ENCODE measurements around the gene SLC22A15. TPM values are rescaled to one million over a fixed set of nuclear protein-coding genes. Genes with fewer than 3 reads are reported as not detected.
"Not testable (repeated sequence)": the region's sequence is repeated elsewhere in the genome, so short reads cannot be mapped to it uniquely, and the experiment has no call there.

Gene SLC22A15
- total RNA-seq, 2 donors from 2014 or later, result 8.3 to 15.6 TPM

DNA sequence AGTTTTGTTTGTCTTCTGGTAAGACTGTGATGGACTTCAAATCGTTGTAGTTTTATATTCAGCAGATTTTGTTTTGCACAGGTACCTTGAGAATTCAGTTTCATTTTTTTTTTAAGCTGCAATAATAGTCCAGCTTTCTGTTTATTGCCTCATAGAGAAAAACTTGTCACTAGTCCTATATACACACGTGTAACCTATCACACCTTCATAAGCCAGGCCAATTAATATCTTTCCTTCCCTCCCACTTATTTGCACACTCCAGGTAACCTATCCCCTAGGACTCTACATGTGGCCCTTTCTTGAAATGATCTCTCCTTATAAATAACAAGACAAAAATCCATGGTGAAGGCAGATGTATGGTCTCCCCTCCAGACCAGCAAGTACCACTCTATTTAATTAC, 62.4 kb downstream of the SLC22A15 start:
- H3K9me3 ChIP-seq (ENCODE audit: control insufficient read depth, low read length), result peaks cover 25% of the 10 kb centered on the region

GRCh38 chr1:116044071-116044470, 67.8 kb downstream of the SLC22A15 start:
- H3K27ac Mint-ChIP-seq, result no peak overlapping the region
- no peaks in the 10 kb centered on the region for H3K27me3 ChIP-seq (ENCODE audit: control insufficient read depth, insufficient read depth, low read length, poor library complexity, severe bottlenecking)
- peaks cover 57% of the 10 kb centered on the region for H3K9me3 Mint-ChIP-seq
- WGBS, 2 experiments (ENCODE audit: insufficient coverage in 1 of 2, insufficient read length in 1 of 2), result 93% methylated on average over 3 of the region's 4 CpGs; no CpG with 5 or more reads in 1 of the 2 experiments
- H3K36me3 Mint-ChIP-seq (ENCODE audit: low read depth), result peaks cover 88% of the 10 kb centered on the region
- H3K9ac ChIP-seq (ENCODE audit: extremely low read depth, low read length, poor library complexity, severe bottlenecking), result no peak overlapping the region
- no peaks in the 10 kb centered on the region for H3K27me3 Mint-ChIP-seq (ENCODE audit: insufficient read depth)
- H3K4me3 Mint-ChIP-seq, result no peak overlapping the region
- H3K9me3 ChIP-seq (ENCODE audit: control insufficient read depth, low read length), result peaks cover 79% of the 10 kb centered on the region
- no peak overlapping the region for H3K27ac ChIP-seq (ENCODE audit: low read depth, low read length)
- peak overlapping the region; percentile 64 for H3K4me3 ChIP-seq (ENCODE audit: low read length)
- no peaks in the 10 kb centered on the region for H3K4me1 Mint-ChIP-seq
- DNase-seq, result no peak
- no peaks in the 10 kb centered on the region for H3K4me1 ChIP-seq (ENCODE audit: control insufficient read depth, insufficient read depth, low read length)
- TF ChIP-seq, protein P1, sequence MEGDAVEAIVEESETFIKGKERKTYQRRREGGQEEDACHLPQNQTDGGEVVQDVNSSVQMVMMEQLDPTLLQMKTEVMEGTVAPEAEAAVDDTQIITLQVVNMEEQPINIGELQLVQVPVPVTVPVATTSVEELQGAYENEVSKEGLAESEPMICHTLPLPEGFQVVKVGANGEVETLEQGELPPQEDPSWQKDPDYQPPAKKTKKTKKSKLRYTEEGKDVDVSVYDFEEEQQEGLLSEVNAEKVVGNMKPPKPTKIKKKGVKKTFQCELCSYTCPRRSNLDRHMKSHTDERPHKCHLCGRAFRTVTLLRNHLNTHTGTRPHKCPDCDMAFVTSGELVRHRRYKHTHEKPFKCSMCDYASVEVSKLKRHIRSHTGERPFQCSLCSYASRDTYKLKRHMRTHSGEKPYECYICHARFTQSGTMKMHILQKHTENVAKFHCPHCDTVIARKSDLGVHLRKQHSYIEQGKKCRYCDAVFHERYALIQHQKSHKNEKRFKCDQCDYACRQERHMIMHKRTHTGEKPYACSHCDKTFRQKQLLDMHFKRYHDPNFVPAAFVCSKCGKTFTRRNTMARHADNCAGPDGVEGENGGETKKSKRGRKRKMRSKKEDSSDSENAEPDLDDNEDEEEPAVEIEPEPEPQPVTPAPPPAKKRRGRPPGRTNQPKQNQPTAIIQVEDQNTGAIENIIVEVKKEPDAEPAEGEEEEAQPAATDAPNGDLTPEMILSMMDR (conservative IDR thresholded peaks at IDR 0.05), result no peak
- H3K36me3 ChIP-seq (ENCODE audit: control insufficient read depth, insufficient read depth, low read length), result peaks cover 88% of the 10 kb centered on the region

More for the DNA sequence above, 62.4 kb downstream of the SLC22A15 start:
- Histone ChIP-seq H3K27me3 (ENCODE audit: control insufficient read depth, insufficient read depth, low read length, poor library complexity, severe bottlenecking) (no peaks in the 10 kb centered on the region), H3K4me3 (ENCODE audit: low read length) (no peak overlapping the region), H3K36me3 (ENCODE audit: control insufficient read depth, insufficient read depth, low read length) (peaks cover 92% of the 10 kb centered on the region), H3K27ac (ENCODE audit: low read depth, low read length) (no peak overlapping the region), H3K9ac (ENCODE audit: extremely low read depth, low read length, poor library complexity, severe bottlenecking) (no peak overlapping the region), H3K4me1 (ENCODE audit: control insufficient read depth, insufficient read depth, low read length) (no peaks in the 10 kb centered on the region)
- 88 to 93% methylated on average over 1 of the region's 2 CpGs for WGBS, 2 experiments (ENCODE audit: insufficient coverage in 1 of 2, insufficient read length in 1 of 2)
- no peak for DNase-seq
- no peak overlapping the region for H3K27ac Mint-ChIP-seq
- no peak overlapping the region for H3K4me3 Mint-ChIP-seq
- H3K9me3 Mint-ChIP-seq, result peaks cover 15% of the 10 kb centered on the region
- H3K27me3 Mint-ChIP-seq (ENCODE audit: insufficient read depth), result no peaks in the 10 kb centered on the region
- H3K36me3 Mint-ChIP-seq (ENCODE audit: low read depth), result peaks cover 78% of the 10 kb centered on the region
- H3K4me1 Mint-ChIP-seq, result no peaks in the 10 kb centered on the region
- TF ChIP-seq, protein P1 (conservative IDR thresholded peaks at IDR 0.05), result no peak

- H3K4me3 Mint-ChIP-seq, H3K27ac Mint-ChIP-seq: not testable (repeated sequence)
- peaks cover 91% of the 10 kb centered on the region for H3K36me3 Mint-ChIP-seq (ENCODE audit: low read depth)
These were observed 70.6 kb downstream of the SLC22A15 start for GRCh38 chr1:116046933-116047332.

DNA sequence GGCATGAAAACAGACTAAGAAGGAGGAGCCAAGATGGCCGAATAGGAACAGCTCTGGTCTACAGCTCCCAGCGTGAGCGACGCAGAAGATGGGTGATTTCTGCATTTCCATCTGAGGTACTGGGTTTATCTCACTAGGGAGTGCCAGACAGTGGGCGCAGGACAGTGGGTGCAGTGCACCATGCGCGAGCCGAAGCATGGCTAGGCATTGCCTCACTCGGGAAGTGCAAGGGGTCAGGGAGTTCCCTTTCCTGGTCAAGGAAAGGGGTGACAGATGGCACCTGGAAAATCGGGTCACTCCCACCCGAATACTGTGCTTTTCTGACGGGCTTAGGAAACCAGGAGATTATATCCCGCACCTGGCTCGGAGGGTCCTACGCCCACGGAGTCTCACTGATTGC, 75.6 kb downstream of the SLC22A15 start:
- Histone ChIP-seq H3K4me3 (ENCODE audit: low read length) (peak overlapping the region; percentile 78), H3K9me3 (ENCODE audit: control insufficient read depth, low read length) (peaks cover 50% of the 10 kb centered on the region), H3K36me3 (ENCODE audit: control insufficient read depth, insufficient read depth, low read length) (peaks cover 18% of the 10 kb centered on the region)
- H3K27ac ChIP-seq (ENCODE audit: low read depth, low read length); H3K27ac Mint-ChIP-seq; H3K4me3 Mint-ChIP-seq; H3K4me1 Mint-ChIP-seq; H3K9ac ChIP-seq (ENCODE audit: extremely low read depth, low read length, poor library complexity, severe bottlenecking); H3K27me3 ChIP-seq (ENCODE audit: control insufficient read depth, insufficient read depth, low read length, poor library complexity, severe bottlenecking); H3K27me3 Mint-ChIP-seq (ENCODE audit: insufficient read depth); H3K4me1 ChIP-seq (ENCODE audit: control insufficient read depth, insufficient read depth, low read length); DNase-seq: not testable (repeated sequence)
- WGBS, 2 experiments (ENCODE audit: insufficient coverage in 1 of 2, insufficient read length in 1 of 2), result 95% methylated on average over 16 of the region's 16 CpGs; no CpG with 5 or more reads in 1 of the 2 experiments
- Mint-ChIP-seq H3K9me3 (peaks cover 76% of the 10 kb centered on the region), H3K36me3 (ENCODE audit: low read depth) (peaks cover 52% of the 10 kb centered on the region)

More at GRCh38 chr1:116046933-116047332, 70.6 kb downstream of the SLC22A15 start:
- not testable (repeated sequence) for H3K27ac ChIP-seq (ENCODE audit: low read depth, low read length); DNase-seq; H3K27me3 ChIP-seq (ENCODE audit: control insufficient read depth, insufficient read depth, low read length, poor library complexity, severe bottlenecking); H3K4me1 Mint-ChIP-seq; H3K4me1 ChIP-seq (ENCODE audit: control insufficient read depth, insufficient read depth, low read length); H3K27me3 Mint-ChIP-seq (ENCODE audit: insufficient read depth); H3K9ac ChIP-seq (ENCODE audit: extremely low read depth, low read length, poor library complexity, severe bottlenecking)
- 81 to 94% methylated on average over 5 to 8 of the region's 8 CpGs for WGBS, 2 experiments (ENCODE audit: insufficient coverage in 1 of 2, insufficient read length in 1 of 2)
- peaks cover 100% of the 10 kb centered on the region for H3K9me3 ChIP-seq (ENCODE audit: control insufficient read depth, low read length)
- peaks cover 85% of the 10 kb centered on the region for H3K9me3 Mint-ChIP-seq
- peak overlapping the region; percentile 78 for H3K4me3 ChIP-seq (ENCODE audit: low read length)
- peaks cover 67% of the 10 kb centered on the region for H3K36me3 ChIP-seq (ENCODE audit: control insufficient read depth, insufficient read depth, low read length)
